Nephron progenitor cell (in vitro differentiated cells): Measurements from ENCODE around the gene COL9A1.
A peak's percentile ranks its signal among the peaks of the same experiment; 100 is the strongest.

ENCODE experiments used
- DNase-seq: peaks from one replicate; pipeline ENCODE4 v3.0.0; 2021
- H3K27ac Mint-ChIP-seq: 2 replicates; pipeline ENCODE4 v1.8.0; 2021; ENCODE audit warnings: mild to moderate bottlenecking, moderate library complexity, mixed read lengths
- H3K27me3 Mint-ChIP-seq: 2 replicates; pipeline ENCODE4 v1.8.0; 2021; ENCODE audit warnings: mild to moderate bottlenecking, low read depth, mixed read lengths; ENCODE audit not compliant: poor library complexity
- H3K36me3 Mint-ChIP-seq: 2 replicates; pipeline ENCODE4 v1.8.0; 2021; ENCODE audit warnings: low read depth, mixed read lengths
- H3K4me1 Mint-ChIP-seq: 2 replicates; pipeline ENCODE4 v1.8.0; 2021; ENCODE audit warnings: mixed read lengths
- H3K4me3 Mint-ChIP-seq: 2 replicates; pipeline ENCODE4 v1.8.0; 2021; ENCODE audit warnings: mild to moderate bottlenecking, moderate library complexity, mixed read lengths
- H3K9me3 Mint-ChIP-seq: 2 replicates; pipeline ENCODE4 v1.8.0; 2021; ENCODE audit warnings: mild to moderate bottlenecking, moderate library complexity, mixed read lengths
- TF ChIP-seq, protein P1 (sequence below): fragments of 200-600 bp; sonication (generic); IDR thresholded peaks from 2 replicates; pipeline ENCODE4 v1.5.0; 2021; ENCODE audit warnings: antibody characterized with exemption

Gene COL9A1

DNA sequence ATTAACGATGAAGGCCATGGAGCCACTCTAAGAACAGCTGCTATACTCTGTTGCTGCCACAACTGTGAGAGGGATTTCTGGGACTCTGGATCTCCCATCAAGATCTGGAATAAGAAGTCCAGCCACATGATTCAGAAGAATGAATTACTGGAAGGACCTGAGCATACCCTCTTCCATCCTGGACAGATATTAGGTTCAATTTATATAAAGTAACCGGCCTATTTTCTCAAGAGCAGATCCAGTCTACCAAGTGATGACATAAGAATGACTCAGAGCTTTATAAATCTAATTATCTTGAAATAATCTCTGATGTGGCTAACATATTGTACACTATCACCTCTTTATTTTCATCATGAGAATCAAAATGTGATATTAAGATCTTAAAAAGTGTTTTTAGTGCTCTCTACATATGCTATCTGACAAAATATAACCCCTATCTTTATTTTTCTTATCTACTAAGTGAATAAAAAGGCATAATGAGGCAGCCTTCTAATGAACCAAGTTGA lies 45.1 kb downstream of the COL9A1 start:
- Mint-ChIP-seq H3K27me3 (peaks cover 4% of the 10 kb centered on the region), H3K4me3 (no peak overlapping the region), H3K36me3 (no peaks in the 10 kb centered on the region), H3K4me1 (no peaks in the 10 kb centered on the region), H3K9me3 (no peaks in the 10 kb centered on the region), H3K27ac (no peak overlapping the region)
- DNase-seq = no peak
- TF ChIP-seq, protein P1, sequence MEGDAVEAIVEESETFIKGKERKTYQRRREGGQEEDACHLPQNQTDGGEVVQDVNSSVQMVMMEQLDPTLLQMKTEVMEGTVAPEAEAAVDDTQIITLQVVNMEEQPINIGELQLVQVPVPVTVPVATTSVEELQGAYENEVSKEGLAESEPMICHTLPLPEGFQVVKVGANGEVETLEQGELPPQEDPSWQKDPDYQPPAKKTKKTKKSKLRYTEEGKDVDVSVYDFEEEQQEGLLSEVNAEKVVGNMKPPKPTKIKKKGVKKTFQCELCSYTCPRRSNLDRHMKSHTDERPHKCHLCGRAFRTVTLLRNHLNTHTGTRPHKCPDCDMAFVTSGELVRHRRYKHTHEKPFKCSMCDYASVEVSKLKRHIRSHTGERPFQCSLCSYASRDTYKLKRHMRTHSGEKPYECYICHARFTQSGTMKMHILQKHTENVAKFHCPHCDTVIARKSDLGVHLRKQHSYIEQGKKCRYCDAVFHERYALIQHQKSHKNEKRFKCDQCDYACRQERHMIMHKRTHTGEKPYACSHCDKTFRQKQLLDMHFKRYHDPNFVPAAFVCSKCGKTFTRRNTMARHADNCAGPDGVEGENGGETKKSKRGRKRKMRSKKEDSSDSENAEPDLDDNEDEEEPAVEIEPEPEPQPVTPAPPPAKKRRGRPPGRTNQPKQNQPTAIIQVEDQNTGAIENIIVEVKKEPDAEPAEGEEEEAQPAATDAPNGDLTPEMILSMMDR = no peak

DNA sequence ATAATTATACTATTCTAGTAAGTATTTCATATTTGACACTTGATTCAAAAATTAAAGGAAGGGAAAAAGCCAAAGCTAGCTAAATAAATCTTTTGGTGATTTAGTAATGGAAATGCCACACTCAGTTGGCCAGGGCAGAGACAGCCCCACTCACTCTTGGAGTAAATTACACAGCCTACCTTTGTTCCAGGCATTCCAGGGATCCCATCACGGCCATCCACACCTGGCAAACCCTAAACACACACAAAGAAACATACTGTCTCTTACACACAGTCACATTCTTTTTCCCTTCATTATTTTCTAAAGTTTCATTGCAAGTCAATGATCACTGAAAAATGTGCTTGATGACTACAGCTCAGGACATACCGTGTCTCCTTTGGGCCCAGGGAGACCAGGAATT lies 48.1 kb downstream of the COL9A1 start:
- TF ChIP-seq, protein P1 = no peak

DNA sequence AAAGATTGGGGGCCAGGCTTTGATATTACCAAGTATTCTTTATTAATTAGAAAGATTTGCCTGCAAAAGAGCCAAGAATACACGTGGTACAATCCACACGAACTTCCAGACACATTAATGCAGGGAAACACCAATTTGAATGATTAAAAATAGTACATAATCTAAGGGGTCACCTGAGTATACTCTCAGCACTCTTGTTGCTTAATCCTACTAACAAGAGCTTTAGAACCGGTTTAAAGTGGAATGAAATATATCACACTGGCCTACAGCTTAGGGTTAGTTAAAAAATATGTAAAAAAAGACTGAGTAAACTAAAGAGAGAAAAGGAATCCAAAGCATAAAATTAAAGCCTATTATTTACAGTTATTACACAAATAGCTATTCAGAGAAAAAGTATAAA lies 49.0 kb downstream of the COL9A1 start:
- no peak for DNase-seq
- Mint-ChIP-seq H3K9me3 (no peaks in the 10 kb centered on the region), H3K4me3 (no peak overlapping the region), H3K27me3 (peaks cover 6% of the 10 kb centered on the region), H3K36me3 (no peaks in the 10 kb centered on the region), H3K4me1 (no peaks in the 10 kb centered on the region), H3K27ac (no peak overlapping the region)
- TF ChIP-seq, protein P1 = no peak

More for the DNA sequence above, 48.1 kb downstream of the COL9A1 start:
- DNase-seq = no peak
- H3K9me3 Mint-ChIP-seq = no peaks in the 10 kb centered on the region
- H3K27ac Mint-ChIP-seq = no peak overlapping the region
- H3K4me1 Mint-ChIP-seq = no peaks in the 10 kb centered on the region
- H3K36me3 Mint-ChIP-seq = no peaks in the 10 kb centered on the region
- peaks cover 4% of the 10 kb centered on the region for H3K27me3 Mint-ChIP-seq
- H3K4me3 Mint-ChIP-seq = no peak overlapping the region

DNA sequence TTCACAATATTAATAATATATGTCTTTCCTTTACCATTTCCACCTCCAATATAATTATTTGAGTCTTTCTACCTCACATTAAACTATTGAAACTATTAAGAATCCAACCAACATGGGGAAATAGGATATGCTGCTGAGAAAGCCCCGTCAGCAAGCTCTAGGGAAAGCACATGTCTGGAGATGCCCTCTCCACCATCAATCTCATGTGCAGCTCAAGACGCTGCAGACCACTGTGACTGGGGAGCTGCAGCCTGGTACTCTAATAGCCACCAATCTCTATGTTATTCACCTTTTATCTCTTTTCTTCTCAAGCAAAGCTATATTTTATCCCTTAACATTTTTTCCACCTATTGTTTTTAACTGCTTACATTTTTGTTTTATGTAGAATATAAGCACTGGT lies 50.3 kb downstream of the COL9A1 start:
- H3K27ac Mint-ChIP-seq = no peak overlapping the region
- H3K4me1 Mint-ChIP-seq = no peaks in the 10 kb centered on the region

DNA sequence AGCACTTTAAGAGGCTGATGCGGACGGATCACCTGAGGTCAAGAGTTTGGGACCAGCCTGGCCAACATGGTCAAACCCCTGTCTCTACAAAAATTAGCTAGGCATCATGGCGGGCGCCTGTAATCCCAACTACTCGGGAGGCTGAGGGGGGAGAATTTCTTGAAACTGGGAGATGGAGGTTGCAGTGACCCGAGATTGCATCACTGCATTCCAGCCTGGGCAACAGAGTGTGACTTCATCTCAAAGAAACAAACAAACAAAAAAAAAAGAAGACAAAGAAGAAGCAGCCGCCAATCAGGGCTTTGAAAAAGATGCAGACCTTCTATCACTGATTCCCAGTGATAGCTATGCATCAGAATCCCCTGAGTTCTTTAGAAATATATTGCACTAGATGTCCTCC lies 56.8 kb downstream of the COL9A1 start:
- TF ChIP-seq, protein P1 = no peak
- H3K4me3 Mint-ChIP-seq = no peak overlapping the region
- no peak overlapping the region for H3K27ac Mint-ChIP-seq
- H3K9me3 Mint-ChIP-seq = no peaks in the 10 kb centered on the region
- no peaks in the 10 kb centered on the region for H3K36me3 Mint-ChIP-seq
- H3K27me3 Mint-ChIP-seq = peaks cover 12% of the 10 kb centered on the region
- H3K4me1 Mint-ChIP-seq = peaks cover 11% of the 10 kb centered on the region
- DNase-seq = no peak

More for the DNA sequence above, 50.3 kb downstream of the COL9A1 start:
- DNase-seq = no peak
- H3K4me3 Mint-ChIP-seq = no peak overlapping the region
- TF ChIP-seq, protein P1 = no peak
- no peaks in the 10 kb centered on the region for H3K9me3 Mint-ChIP-seq
- H3K36me3 Mint-ChIP-seq = no peaks in the 10 kb centered on the region
- peaks cover 6% of the 10 kb centered on the region for H3K27me3 Mint-ChIP-seq

DNA sequence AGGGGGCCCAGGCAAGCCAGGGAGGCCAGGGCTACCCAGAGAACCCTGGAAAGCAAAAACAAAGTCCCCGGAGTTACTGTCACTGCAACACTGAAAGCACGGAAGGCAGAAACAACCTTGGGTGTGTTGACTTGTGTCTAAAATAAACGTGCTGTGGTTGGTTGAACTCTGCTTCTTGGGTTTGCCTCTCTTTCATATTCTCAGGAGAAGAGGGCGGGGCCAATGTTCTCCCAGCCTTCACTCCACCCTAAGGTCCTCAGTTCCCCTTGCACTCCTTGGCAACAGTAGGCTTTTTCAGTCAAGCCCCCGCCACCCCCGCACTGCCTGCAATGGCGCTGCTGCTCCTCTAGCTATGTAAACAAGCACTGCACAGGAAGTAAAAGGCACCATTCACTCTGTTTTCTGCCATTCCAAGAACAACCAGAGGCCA lies 60.9 kb downstream of the COL9A1 start:
- peak overlapping the region; percentile 93 for H3K27ac Mint-ChIP-seq
- H3K4me1 Mint-ChIP-seq = peaks cover 11% of the 10 kb centered on the region
- no peak overlapping the region for H3K4me3 Mint-ChIP-seq
- no peak for DNase-seq
- H3K27me3 Mint-ChIP-seq = peaks cover 7% of the 10 kb centered on the region
- TF ChIP-seq, protein P1 = no peak
- H3K9me3 Mint-ChIP-seq = no peaks in the 10 kb centered on the region
- H3K36me3 Mint-ChIP-seq = no peaks in the 10 kb centered on the region
